RWPE1 (cell line): ENCODE measurements around the gene MLLT11.

Experiments used
- CTCF ChIA-PET: fragments of 350-600 bp; sonication (Branson Sonifier 250); formaldehyde crosslinking; extraction: SDS; loops from one replicate; lab custom pipeline; 2021; lab: Yijun Ruan, JAX
- POLR2A ChIA-PET: fragments of 400-600 bp; formaldehyde crosslinking; extraction: SDS; loops from one replicate; lab custom pipeline; 2020; ENCODE audit warnings: antibody characterized with exemption; ENCODE audit not compliant: low non-redundant PET; lab: Yijun Ruan, JAX
- DNase-seq: peaks from one replicate; pipeline ENCODE4 v3.0.0; 2012; ENCODE audit warnings: low spot score
- H3K27ac ChIP-seq: fragments of 450-650 bp; 2 replicates; pipeline ENCODE4 v1.5.1; 2017
- TF ChIP-seq, protein P1 (sequence below): fragments of 450-650 bp; conservative IDR thresholded peaks from 2 replicates; pipeline ENCODE4 v1.5.1; 2017; ENCODE audit warnings: low read depth, mild to moderate bottlenecking

MLLT11 gene

DNA sequence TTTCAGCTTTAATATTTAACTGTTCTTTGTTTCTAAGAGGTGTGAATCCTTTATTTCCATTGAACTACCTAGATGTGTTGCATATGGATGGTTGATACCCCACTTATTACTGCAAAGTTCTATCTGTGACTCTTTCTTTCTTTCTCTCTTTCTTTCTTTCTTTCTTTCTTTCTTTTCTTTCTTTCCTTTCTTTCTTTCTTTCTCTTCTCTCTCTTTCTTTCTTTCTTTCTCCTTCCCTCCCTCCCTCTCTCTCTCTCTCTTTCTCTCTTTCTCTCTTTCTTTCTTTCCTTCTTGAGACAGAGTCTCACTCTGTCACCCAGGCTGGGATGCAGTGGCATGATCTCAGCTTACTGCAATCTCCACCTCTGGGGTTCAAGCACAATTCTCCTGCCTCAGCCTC is 44.4 kb downstream of the MLLT11 start:
- H3K27ac ChIP-seq, result no peak overlapping the region
- TF ChIP-seq, protein P1, sequence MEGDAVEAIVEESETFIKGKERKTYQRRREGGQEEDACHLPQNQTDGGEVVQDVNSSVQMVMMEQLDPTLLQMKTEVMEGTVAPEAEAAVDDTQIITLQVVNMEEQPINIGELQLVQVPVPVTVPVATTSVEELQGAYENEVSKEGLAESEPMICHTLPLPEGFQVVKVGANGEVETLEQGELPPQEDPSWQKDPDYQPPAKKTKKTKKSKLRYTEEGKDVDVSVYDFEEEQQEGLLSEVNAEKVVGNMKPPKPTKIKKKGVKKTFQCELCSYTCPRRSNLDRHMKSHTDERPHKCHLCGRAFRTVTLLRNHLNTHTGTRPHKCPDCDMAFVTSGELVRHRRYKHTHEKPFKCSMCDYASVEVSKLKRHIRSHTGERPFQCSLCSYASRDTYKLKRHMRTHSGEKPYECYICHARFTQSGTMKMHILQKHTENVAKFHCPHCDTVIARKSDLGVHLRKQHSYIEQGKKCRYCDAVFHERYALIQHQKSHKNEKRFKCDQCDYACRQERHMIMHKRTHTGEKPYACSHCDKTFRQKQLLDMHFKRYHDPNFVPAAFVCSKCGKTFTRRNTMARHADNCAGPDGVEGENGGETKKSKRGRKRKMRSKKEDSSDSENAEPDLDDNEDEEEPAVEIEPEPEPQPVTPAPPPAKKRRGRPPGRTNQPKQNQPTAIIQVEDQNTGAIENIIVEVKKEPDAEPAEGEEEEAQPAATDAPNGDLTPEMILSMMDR, result no peak
- no peak for DNase-seq
- CTCF ChIA-PET, result no interaction called here
- POLR2A ChIA-PET, result no interaction called here

DNA sequence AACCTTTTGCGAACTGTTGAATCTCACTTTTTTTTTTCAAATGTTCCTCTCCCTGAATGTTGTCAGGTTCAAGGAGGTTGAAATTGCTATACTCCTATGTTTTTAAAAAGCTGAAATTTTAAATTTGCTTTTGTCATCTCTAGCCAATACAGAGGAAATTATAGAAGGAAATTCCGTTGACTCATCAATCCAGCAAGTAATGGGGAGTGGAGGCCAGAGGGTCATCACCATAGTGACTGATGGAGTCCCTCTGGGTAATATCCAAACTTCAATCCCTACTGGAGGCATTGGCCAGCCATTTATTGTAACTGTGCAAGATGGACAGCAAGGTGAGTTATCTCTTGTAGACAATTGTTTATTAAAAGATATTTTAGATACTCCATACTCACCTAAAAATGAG is 46.7 kb downstream of the MLLT11 start:
- CTCF ChIA-PET, result interaction anchor here (0.6 kb wide), 1 partner anchor 116 kb away, joined by 4 read pairs; no protein-coding TSS in a partner anchor
- TF ChIP-seq, protein P1, result no peak
- POLR2A ChIA-PET, result interaction anchor here (0.6 kb wide), 1 partner anchor 33 kb away, joined by 4 read pairs; no protein-coding TSS in a partner anchor
- peak; percentile 70 for DNase-seq
- H3K27ac ChIP-seq, result no peak overlapping the region

DNA sequence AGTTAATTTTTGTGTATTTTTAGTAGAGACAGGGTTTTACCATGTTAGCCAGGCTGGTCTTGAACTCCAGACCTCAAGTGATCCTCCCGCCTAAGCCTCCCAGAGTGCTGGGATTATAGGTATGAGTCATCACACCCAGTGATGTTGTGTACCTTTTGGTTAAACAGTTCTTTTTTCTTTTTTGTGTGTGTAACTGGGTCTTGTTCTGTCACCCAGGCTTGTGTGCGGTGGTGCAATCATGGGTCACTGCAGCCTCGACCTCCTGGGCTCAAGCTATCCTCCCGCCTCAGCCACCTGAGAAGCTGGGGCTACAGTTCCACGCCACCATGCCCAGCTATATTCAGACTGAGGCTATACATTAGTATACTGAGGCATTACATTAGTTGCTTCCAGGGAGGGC is 48.1 kb downstream of the MLLT11 start:
- TF ChIP-seq, protein P1, result no peak
- DNase-seq, result no peak
- H3K27ac ChIP-seq, result peak overlapping the region; percentile 77
- CTCF ChIA-PET, result interaction anchor here (0.7 kb wide), 1 partner anchor 1291 kb away, joined by 4 read pairs; no protein-coding TSS in a partner anchor
- POLR2A ChIA-PET, result no interaction called here

DNA sequence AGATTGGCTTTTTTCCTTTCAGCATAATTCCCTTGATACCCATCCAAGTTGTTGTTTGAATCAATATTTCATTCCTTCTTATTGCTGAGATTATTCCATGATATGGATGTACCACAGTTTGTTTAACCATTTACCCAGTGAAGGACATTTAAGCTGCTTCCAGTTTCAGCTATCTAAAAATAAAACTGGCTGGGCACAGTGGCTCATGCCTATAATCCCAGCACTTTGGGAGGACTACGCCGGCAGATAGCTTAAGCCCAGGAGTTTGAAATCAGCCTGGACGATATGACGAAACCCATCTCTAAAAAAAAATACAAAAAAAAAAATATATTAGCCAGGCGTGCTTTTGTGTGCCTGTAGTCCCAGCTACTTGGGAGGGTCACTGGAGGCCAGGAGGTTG is 53.7 kb downstream of the MLLT11 start:
- no peak overlapping the region for H3K27ac ChIP-seq
- POLR2A ChIA-PET, result no interaction called here
- DNase-seq, result no peak
- TF ChIP-seq, protein P1, result no peak
- CTCF ChIA-PET, result interaction anchor here (0.6 kb wide), 1 partner anchor 32 kb away, joined by 3 read pairs; no protein-coding TSS in a partner anchor
